Activated T-helper 17 cell treated with anti-CD3 and anti-CD28 coated beads, Interleukin-2, amount 50 U/mL, for 72 hours (primary cell): ENCODE data around the gene PALD1. TPM values are rescaled to one million over a fixed set of nuclear protein-coding genes. Genes with fewer than 3 reads are reported as not detected.

Experiments used
- ATAC-seq: fragments of 150-1000 bp; cut with Tn5 transposase; replicated peaks from 2 replicates; pipeline ENCODE4 v1.10.0; 2021; ENCODE audit warnings: mild to moderate bottlenecking, moderate library complexity
- H3K27ac Mint-ChIP-seq: one replicate; pipeline ENCODE4 v1.8.0; 2022; ENCODE audit warnings: mixed read lengths
- H3K27me3 Mint-ChIP-seq: one replicate; pipeline ENCODE4 v1.8.0; 2022; ENCODE audit warnings: mixed read lengths
- H3K36me3 Mint-ChIP-seq: one replicate; pipeline ENCODE4 v1.8.0; 2022; ENCODE audit warnings: low read depth, mild to moderate bottlenecking, mixed read lengths
- H3K4me1 Mint-ChIP-seq: one replicate; pipeline ENCODE4 v1.8.0; 2022; ENCODE audit warnings: mixed read lengths
- H3K4me3 Mint-ChIP-seq: one replicate; pipeline ENCODE4 v1.8.0; 2022; ENCODE audit warnings: mild to moderate bottlenecking, mixed read lengths
- H3K9me3 Mint-ChIP-seq: one replicate; pipeline ENCODE4 v1.8.0; 2022; ENCODE audit warnings: mixed read lengths
- total RNA-seq, 2 donors: library from RNA; stranded (reverse); gene quantifications; one replicate each; pipeline ENCODE4 v1.2.3, GENCODE V29; 2022

Gene PALD1
- total RNA-seq, 2 donors from 2014 or later: 0.17 to 1.4 TPM

DNA sequence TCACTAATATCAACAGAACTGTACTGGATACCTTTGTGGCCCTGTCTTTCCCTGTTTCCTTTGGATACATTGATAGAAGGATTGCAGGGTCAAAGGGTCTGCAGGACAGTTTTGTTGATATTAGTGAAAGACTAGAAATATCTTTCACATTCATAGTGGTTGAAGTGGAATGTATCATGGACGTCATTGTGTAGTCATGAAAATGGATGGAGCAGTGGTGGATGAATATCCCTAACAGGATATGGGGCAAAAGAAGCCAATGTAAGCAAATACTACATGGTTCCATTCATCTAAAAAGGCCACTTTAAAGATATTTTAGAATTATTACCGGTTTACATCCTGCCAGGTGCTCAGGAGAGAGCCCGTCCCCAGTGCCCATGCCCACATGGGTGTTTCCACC is 23.8 kb downstream of the PALD1 start:
- Mint-ChIP-seq H3K36me3 (no peaks in the 10 kb centered on the region), H3K27ac (no peak overlapping the region), H3K4me1 (no peaks in the 10 kb centered on the region), H3K9me3 (no peaks in the 10 kb centered on the region), H3K27me3 (no peaks in the 10 kb centered on the region), H3K4me3 (no peak overlapping the region)
- ATAC-seq: no peak

- Mint-ChIP-seq H3K4me3 (no peak overlapping the region), H3K36me3 (no peaks in the 10 kb centered on the region), H3K27ac (no peak overlapping the region), H3K27me3 (no peaks in the 10 kb centered on the region), H3K9me3 (no peaks in the 10 kb centered on the region), H3K4me1 (no peaks in the 10 kb centered on the region)
- no peak for ATAC-seq
These were observed 25.2 kb downstream of the PALD1 start for GRCh38 chr10:70503776-70504175.

GRCh38 chr10:70504521-70505358 is 26.2 kb downstream of the PALD1 start:
- no peaks in the 10 kb centered on the region for H3K9me3 Mint-ChIP-seq
- H3K27ac Mint-ChIP-seq: no peak overlapping the region
- no peaks in the 10 kb centered on the region for H3K36me3 Mint-ChIP-seq
- H3K4me3 Mint-ChIP-seq: no peak overlapping the region
- no peaks in the 10 kb centered on the region for H3K4me1 Mint-ChIP-seq
- H3K27me3 Mint-ChIP-seq: no peaks in the 10 kb centered on the region
- ATAC-seq: no peak

DNA sequence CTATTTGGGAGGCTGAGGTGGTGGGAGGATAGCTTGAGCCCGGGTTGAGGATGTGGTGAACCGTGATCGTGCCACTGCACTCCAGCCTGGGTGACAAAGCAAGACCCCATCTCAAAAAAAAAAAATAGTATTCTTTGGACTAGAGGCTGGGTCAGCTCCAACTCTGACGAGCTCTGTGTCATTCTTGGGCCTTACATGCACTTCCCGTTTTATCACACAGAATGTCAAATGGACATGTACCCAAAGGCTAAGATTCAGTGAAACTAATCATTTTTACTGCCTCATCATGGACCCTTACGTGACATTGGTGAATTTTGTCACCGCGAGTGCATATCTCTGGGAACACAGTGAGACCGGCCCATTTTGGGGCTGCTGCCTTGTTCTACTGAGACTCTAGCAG is 27.3 kb downstream of the PALD1 start:
- no peaks in the 10 kb centered on the region for H3K4me1 Mint-ChIP-seq

GRCh38 chr10:70507966-70508365 is 29.4 kb downstream of the PALD1 start:
- H3K9me3 Mint-ChIP-seq: no peaks in the 10 kb centered on the region
- no peak for ATAC-seq
- no peaks in the 10 kb centered on the region for H3K36me3 Mint-ChIP-seq
- H3K27me3 Mint-ChIP-seq: no peaks in the 10 kb centered on the region
- H3K4me1 Mint-ChIP-seq: no peaks in the 10 kb centered on the region
- no peak overlapping the region for H3K27ac Mint-ChIP-seq
- no peak overlapping the region for H3K4me3 Mint-ChIP-seq

More for the DNA sequence above, 27.3 kb downstream of the PALD1 start:
- Mint-ChIP-seq H3K9me3 (no peaks in the 10 kb centered on the region), H3K4me3 (no peak overlapping the region), H3K27me3 (no peaks in the 10 kb centered on the region), H3K27ac (no peak overlapping the region), H3K36me3 (no peaks in the 10 kb centered on the region)
- no peak for ATAC-seq

GRCh38 chr10:70508912-70509756 is 30.6 kb downstream of the PALD1 start:
- Mint-ChIP-seq H3K9me3 (no peaks in the 10 kb centered on the region), H3K4me1 (no peaks in the 10 kb centered on the region), H3K27ac (no peak overlapping the region), H3K36me3 (no peaks in the 10 kb centered on the region), H3K4me3 (no peak overlapping the region), H3K27me3 (no peaks in the 10 kb centered on the region)
- no peak for ATAC-seq

DNA sequence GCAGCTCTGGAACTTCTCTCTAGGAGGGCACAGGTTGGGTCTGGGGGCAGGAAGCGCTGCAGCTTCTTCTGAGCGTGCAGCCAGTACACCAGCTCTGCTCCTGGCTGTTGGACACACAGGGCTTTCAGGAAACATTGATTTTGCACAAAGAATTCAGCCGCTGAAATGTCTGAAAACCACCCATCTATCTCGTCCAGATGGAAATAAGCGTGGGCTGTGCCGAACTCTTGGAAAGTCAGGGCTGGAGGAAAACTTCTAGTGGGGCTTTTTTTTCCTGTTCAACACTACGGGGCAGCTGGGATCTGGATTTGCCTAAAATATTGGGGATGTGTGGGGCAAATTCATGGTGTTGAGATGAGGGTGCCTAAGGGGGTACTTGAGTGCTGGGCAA is 31.2 kb downstream of the PALD1 start:
- peaks cover 5% of the 10 kb centered on the region for H3K27me3 Mint-ChIP-seq
- H3K36me3 Mint-ChIP-seq: no peaks in the 10 kb centered on the region
- H3K9me3 Mint-ChIP-seq: no peaks in the 10 kb centered on the region
- no peak overlapping the region for H3K4me3 Mint-ChIP-seq
- no peak overlapping the region for H3K27ac Mint-ChIP-seq
- H3K4me1 Mint-ChIP-seq: no peaks in the 10 kb centered on the region
- no peak for ATAC-seq

DNA sequence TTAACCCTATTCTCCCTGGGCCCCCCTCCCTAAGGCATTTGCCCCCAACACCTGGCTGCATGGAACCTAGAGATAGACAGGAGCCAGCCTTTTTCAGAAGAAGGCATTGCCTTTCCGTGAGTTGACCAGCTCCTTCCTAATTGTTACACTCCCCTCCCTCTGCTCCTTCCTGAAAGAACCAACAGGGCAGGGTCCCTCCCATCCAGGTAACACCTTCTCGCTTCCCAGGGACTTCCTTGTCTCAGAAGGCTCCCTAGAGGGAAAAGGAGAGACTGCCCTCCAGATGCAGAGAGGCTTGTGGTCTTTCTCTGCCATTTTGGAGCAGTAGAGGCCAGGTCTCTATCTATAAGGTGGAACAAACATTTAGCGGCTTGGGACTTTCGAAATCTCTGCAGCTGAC is 31.9 kb downstream of the PALD1 start:
- no peak overlapping the region for H3K27ac Mint-ChIP-seq
- ATAC-seq: no peak
- no peaks in the 10 kb centered on the region for H3K36me3 Mint-ChIP-seq
- H3K4me3 Mint-ChIP-seq: no peak overlapping the region
- peaks cover 12% of the 10 kb centered on the region for H3K27me3 Mint-ChIP-seq
- no peaks in the 10 kb centered on the region for H3K4me1 Mint-ChIP-seq
- H3K9me3 Mint-ChIP-seq: no peaks in the 10 kb centered on the region

- Mint-ChIP-seq H3K4me3 (no peak overlapping the region), H3K27ac (no peak overlapping the region), H3K4me1 (no peaks in the 10 kb centered on the region), H3K27me3 (peaks cover 12% of the 10 kb centered on the region), H3K9me3 (no peaks in the 10 kb centered on the region), H3K36me3 (no peaks in the 10 kb centered on the region)
- no peak for ATAC-seq
These were observed 32.3 kb downstream of the PALD1 start for GRCh38 chr10:70510904-70511303.

DNA sequence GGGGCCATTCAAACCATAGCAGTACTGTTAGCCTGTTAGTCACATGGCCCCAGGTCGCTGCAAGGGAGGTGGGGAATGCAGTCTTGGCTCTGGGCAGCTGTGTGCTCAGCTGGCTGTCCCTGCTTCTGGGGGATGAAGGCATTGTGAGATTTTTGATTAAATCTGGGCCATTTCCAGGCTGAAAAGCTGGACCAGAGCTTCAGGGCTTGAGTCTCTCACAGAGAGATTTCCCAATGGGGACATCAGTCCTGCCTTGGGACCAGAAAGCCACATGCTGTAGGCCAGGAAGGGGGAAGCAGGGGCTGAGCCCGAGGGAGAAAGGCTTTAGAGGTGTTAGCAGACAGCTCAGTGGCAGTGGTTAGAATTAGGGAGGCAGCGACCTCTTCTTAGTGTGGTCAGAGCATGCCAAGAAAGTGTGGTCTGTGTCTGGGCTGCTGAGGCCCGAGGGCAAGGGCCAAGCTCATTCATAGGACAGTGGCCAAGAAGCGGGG is 33.6 kb downstream of the PALD1 start:
- no peak for ATAC-seq
- Mint-ChIP-seq H3K36me3 (no peaks in the 10 kb centered on the region), H3K27me3 (peaks cover 12% of the 10 kb centered on the region), H3K9me3 (no peaks in the 10 kb centered on the region), H3K27ac (no peak overlapping the region), H3K4me1 (no peaks in the 10 kb centered on the region), H3K4me3 (no peak overlapping the region)

DNA sequence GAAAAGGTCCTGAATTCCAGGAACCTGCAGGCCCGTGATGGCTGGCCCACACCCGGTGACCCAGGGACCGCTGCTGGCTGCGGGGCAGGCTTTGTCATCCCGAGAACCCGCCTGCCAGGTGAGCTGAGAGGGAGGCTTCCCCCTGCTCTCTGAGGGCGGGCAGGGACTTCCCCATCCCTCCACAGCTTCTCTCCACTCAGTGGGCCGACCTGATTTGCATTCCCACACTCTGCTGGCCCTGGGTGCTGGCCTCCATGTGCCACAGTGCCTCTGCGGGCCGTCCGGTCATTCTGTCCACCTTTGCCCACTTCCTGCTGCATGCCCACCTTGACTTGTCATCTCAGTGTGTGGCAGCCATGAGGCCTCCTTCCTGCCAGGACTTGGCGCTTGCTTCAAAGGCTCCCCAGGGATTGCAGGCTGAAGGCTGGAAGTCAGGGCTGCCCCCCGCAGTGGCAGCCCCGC is 35.3 kb downstream of the PALD1 start:
- ATAC-seq: peak; percentile 98
- H3K27ac Mint-ChIP-seq: no peak overlapping the region
- H3K36me3 Mint-ChIP-seq: no peaks in the 10 kb centered on the region
- no peaks in the 10 kb centered on the region for H3K9me3 Mint-ChIP-seq
- no peaks in the 10 kb centered on the region for H3K4me1 Mint-ChIP-seq
- no peak overlapping the region for H3K4me3 Mint-ChIP-seq
- H3K27me3 Mint-ChIP-seq: peaks cover 12% of the 10 kb centered on the region

- Mint-ChIP-seq H3K4me1 (no peaks in the 10 kb centered on the region), H3K9me3 (no peaks in the 10 kb centered on the region), H3K4me3 (no peak overlapping the region), H3K36me3 (no peaks in the 10 kb centered on the region), H3K27me3 (peaks cover 12% of the 10 kb centered on the region), H3K27ac (no peak overlapping the region)
- no peak for ATAC-seq
These were observed 36.0 kb downstream of the PALD1 start for GRCh38 chr10:70514591-70514990.

DNA sequence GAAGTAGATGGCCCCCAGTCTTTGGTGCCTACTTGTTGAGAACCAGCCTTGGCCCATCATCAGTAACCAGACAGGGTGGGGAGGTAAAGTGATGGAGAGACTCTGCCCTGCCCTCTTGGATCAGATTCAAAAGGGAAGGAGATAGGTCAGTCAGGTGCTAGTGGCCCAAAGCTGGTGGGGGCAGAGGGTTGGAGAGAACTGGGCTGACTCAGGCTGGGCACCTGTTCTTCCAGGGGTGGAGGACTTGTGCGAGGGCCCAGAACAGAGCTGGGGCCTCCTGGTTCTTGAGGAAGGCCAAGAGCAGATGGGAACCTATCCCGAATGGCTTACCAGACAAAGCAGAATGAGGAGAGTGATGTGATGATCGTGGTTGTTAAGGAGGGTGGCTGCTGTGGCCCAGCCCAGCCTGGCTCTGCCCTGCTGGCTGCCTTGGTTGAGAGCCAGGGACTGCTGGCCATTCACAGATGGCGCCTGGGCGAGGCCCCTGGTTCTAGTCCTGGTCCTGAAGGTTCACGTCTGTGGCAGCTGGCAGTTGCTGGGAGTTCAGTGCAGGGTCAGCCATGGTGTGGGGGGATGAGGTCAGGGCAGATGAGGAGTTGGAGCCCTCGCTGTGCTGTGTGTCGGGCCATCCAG is 36.6 kb downstream of the PALD1 start:
- ATAC-seq: no peak
- Mint-ChIP-seq H3K27me3 (peaks cover 12% of the 10 kb centered on the region), H3K4me3 (no peak overlapping the region), H3K36me3 (no peaks in the 10 kb centered on the region), H3K27ac (no peak overlapping the region), H3K4me1 (no peaks in the 10 kb centered on the region), H3K9me3 (no peaks in the 10 kb centered on the region)

- H3K27ac Mint-ChIP-seq: no peak overlapping the region
- no peaks in the 10 kb centered on the region for H3K4me1 Mint-ChIP-seq
- H3K36me3 Mint-ChIP-seq: no peaks in the 10 kb centered on the region
- H3K9me3 Mint-ChIP-seq: no peaks in the 10 kb centered on the region
- peaks cover 12% of the 10 kb centered on the region for H3K27me3 Mint-ChIP-seq
- H3K4me3 Mint-ChIP-seq: no peak overlapping the region
- ATAC-seq: no peak
These were observed 40.1 kb downstream of the PALD1 start for GRCh38 chr10:70518695-70519094.
